GM21786 (cell line): ENCODE results near the gene RAPGEF6.
A peak's percentile ranks its signal among the peaks of the same experiment; 100 is the strongest.
"Not testable (repeated sequence)": the region's sequence is repeated elsewhere in the genome, so short reads cannot be mapped to it uniquely, and the experiment has no call there.

Experiments
- ATAC-seq: cut with Tn5 transposase; IDR thresholded peaks from one replicate; pipeline ENCODE4 v1.9.1; 2021; ENCODE audit not compliant: unreplicated experiment

The RAPGEF6 gene

DNA sequence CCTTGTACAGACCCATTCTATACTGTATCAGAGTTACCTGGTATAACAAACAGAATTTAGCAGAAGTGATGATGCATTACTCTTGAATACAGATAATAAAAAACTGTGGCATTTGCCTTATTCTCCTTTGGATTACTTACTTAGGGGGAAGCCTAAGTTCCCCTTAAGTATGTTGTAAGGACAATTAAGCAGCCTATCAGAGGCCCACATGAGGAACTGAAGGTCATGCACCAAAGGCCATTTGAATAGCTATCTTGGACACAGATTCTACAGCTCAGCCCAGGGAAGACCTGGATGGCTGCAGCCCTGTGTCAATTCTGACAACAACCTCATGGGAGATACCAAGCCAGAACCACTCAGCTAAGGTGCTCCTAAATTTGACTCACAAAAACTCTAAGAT, 125.2 kb downstream of the RAPGEF6 start:
- no peak for ATAC-seq

DNA sequence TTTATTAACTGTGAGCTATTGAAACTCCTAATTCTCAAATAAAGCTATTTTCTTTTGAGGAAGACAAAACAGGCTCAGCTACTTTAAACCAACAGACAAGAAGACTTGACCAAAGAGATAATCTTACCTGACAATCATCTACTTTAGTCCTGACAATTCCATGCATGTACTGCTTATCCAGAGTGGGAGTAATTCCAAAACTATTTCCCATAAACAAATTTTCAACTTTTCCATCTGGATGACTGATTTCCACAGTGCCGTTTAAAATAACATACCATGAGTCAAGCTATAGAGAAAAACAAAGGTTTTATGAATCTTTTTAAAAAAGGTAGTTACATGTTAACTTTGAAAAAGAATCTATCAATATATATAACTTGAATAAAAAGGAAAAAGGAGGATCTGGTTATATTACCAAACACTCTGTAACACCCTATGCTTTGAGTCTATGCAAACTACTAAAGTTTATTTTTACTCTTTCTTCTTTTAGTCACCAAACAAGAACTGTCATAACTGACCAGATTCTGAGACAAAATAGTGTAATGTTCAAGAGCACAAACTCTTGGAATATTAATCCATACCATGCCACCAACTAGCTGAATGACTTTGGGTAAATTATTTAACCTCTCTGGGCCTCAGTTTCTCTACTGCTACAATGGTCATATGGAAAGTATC, 129.7 kb downstream of the RAPGEF6 start:
- ATAC-seq: no peak

DNA sequence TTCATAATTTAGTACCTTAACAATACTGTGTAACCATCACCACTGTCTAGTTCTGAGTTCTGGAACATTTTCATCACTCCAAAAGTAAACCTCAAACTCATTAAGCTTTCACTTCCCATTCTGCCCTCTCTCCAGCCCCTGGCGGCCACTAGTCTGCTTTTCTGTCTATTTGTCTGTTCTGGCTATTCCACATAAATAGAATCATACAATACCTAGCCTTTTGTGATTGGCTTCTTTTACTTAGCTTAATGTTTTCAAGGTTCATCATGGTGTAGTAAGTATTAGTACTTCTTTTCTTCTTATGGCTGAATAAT, 138.7 kb downstream of the RAPGEF6 start:
- peak; percentile 97 for ATAC-seq

DNA sequence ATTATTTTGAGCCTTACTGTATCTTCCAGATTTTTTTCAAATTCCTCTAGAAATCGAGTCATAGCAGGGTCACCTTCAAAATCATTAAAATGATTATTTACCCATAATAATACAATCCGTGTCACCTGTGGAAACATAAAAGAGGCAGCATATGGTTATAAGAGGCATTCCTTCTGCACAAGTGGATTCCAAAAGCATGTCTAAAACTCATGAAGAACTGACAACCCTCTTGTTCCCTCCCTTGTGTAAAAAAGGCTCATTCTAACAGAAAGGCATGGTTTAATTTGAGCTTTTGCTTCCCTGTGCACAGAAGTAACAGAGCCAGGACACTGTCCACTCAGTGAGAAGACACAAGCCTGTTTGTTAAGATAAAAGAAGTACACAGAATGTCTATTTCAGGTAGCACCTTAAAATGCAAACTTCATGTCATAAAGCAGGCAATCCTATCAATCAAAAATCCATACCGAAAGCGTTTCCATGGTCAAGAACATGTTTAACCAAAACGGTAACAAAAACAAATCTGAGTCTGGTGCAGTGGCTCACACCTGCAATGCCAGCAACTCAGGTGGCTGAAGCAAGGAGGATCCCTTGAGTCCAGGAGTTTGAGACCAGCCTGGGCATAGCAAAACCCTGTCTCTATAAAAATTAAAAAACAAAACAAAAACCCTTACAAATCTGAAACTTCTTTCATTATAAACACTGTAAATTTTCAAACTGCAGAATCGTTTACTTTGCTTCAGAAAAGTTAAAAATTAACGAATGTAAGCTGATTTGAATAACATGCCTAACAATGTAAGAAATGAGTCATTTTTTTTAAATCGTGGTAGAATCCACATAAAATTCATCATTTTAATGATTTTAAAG, 139.3 kb downstream of the RAPGEF6 start:
- peak; percentile 52 for ATAC-seq

DNA sequence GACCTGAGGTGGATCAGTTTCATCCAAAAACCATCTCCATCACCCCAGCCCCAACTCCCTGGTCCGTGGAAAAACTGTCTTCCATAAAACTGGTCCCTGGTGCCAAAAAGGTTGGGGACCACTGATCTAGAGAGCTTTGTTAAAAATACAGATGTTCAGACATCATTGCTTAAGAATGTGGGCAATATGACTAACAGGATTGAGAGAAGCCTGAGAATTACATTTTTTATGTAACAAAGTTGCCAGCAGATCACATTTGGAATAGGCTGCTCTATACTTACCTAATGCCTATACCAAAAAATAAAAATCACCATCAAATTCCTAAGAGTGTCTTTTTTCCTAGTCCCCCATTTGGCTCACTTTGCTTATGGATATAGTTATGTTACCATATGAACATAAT, 143.3 kb downstream of the RAPGEF6 start:
- no peak for ATAC-seq

DNA sequence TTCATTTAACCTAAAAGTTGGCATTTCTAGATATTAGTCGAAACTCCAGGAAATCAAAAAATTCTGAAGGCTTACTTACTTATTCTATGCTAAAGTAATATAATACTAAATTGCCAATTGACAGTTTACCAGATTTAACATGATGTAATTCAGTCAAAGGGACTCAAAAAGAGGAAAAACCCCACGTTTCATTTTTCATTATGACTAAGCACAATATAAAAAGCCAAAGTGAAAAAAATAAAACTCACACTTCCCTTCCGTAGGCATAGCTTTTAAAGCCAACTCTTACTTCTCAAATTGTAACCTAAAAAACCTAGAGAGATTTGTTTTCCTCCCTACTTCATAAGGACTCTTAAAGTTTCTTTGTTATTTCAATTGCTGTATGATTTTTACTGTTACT, 146.6 kb downstream of the RAPGEF6 start:
- peak; percentile 95 for ATAC-seq

DNA sequence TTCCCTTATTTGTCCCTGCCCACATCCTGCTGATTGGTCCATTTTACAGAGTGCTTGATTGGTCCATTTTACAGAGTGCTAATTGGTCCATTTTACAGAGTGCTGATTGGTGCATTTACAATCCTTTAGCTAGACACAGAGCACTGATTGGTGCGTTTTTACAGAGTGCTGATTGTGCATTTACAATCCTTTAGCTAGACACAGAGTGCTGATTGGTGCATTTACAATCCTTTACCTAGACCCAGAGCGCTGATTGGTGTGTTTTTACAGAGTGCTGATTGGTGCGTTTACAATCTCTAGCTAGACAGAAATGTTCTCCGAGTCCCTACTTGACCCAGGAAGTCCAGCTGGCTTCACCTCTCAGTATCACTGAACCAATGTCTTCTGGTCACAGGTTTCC, 147.7 kb downstream of the RAPGEF6 start:
- not testable (repeated sequence) for ATAC-seq

DNA sequence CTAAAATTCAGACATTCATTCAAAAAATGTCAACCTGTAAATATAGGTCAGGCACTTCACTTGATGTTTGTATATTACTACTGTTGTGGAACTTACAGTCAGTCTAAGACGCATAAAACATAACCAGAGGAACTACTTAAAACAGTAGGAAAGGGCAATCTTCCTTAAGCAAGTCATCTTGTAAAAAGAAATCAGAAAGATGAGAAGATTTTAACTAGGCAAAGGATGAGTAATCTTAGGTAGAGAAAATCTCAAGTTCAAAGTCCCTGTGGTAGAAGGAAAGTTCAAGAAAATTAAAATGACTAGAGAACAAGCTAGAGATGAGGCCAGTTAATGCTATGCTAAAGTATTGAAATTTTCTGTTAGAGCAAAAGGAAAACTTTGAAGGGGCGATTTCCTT, 152.4 kb downstream of the RAPGEF6 start:
- no peak for ATAC-seq

DNA sequence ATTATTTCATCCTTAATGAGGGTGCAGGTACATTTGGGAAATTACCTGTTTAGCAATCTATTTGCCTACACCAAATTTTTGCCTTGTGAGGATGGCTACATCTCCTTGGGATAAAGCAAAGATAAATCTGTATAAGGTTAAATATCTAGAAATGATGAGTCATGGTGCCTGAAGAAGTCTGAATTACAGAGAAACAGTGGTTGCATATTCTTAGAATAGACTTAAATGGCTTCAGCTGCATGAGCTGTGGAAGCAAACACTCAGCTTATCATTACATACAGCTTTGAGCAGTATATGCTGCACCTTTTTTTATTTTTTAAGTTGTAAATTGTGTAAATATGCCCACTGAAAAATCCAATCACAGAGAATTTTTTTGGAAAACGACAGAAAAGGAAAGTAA, 153.5 kb downstream of the RAPGEF6 start:
- ATAC-seq: no peak

DNA sequence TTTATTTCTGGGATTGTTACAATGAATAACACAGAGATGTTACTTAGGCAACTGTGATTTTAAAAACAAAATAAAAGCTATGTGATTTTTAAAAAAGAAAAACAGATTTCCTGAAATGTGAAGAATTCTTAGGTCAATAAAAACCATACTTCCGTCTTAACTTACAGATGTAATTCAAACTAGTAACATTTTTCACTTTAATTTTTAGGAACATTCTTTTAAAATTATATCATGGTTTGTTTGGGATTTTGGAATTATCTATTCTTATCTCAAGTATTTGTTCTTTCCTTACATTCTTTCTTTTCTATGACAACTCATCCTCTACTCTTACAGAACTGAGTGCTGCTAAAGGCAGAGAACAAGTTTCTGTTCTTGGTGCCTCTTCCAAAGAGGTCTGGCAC, 159.5 kb downstream of the RAPGEF6 start:
- no peak for ATAC-seq

DNA sequence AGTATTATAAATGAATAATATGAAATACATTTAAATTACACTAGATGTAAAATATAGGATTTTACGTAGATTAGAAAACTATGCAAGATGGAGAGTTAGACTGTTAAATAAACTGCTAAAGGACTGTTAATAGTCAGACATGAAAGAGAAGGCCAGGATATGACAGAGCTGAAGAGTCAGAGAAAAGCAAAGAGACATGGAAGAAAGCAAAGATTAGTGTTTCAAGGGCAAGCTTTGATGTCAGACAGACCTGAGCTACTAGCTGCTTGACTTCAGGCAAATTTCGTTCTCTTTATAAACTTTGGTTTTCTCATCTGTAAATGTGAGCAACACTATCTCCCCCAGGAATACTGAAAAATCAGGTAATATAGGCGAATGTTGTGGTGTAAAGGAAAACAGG, 161.3 kb downstream of the RAPGEF6 start:
- ATAC-seq: no peak

DNA sequence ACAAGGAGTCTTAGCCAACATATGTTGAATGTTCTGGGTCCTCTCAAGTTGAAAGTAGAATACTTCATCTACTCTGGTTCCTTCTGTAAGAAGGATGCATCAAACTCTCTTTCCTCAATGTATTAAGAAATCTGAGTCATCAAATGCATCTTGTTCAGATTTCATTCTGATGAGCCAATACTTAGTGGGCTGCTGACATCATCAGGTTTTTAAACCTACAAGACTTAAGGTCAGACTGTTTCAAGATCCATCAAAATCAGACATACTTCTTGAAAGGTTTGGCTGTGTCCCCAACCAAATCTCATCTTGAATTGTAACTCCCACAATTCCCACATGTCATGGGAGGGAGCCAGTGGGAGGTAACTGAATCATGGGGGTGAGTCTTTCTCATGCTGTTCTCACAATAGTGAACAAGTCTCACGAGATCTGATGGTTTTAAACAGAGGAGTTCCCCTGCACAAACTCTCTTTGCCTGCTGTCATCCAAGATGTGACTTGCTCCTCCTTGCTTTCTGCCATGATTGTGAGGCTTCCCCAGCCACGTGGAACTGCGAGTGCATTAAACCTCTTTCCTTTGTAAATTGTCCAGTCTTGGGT, 168.8 kb downstream of the RAPGEF6 start:
- ATAC-seq: no peak

DNA sequence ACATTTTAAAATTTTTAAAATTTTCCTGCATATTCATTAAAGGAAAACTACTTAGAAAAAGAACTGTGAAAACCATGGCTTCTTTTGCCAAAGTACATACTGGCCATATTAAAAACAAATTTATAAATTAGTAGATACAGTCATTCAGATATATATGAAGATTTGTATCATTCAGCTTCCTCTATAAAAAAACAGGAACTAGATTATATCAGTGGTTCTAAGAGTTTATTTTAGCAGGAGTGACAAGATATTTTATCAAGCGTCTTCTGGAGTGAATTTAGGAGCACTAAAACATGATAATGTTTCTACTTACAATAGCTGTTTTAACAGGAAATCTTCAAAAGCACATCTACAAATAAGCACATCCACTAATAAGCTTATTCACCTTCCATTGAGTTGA, 171.4 kb downstream of the RAPGEF6 start:
- no peak for ATAC-seq

DNA sequence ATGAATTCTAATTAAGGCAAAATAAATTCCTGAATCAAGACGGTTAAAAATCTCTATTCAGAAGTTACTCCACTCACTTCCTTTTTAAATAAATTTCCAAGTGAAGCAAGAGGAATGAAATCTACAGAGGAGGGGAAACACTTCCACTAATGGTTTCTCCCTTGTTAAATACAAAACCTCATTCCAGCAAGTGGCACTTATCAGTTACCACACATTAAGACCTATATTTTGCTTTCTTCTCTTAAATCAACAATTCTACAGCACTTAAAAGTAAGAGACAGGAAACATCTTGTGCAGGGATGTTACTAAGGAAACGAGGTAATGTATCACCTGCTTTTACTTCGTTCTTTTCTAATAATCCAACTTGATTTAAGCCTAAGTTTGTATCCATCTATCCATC, 172.6 kb downstream of the RAPGEF6 start:
- no peak for ATAC-seq

DNA sequence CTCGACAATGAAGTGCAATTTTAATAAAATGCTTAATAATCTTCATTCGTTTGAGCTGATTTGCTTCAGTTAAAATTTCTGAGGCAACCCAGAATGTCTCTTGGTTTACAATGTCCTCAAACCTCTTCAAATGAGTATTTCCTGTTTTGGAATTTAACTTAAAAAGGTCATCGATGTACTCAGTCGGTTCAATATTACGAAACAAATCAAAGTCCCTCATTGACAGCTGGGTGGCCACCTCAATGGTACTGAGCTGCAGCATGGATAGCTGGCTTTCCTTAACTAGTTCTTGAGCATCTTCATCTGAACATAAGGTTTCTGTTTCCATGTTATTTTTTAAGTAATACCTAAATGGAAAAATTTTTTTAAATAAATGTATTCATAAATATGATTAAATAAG, 173.3 kb downstream of the RAPGEF6 start:
- no peak for ATAC-seq

DNA sequence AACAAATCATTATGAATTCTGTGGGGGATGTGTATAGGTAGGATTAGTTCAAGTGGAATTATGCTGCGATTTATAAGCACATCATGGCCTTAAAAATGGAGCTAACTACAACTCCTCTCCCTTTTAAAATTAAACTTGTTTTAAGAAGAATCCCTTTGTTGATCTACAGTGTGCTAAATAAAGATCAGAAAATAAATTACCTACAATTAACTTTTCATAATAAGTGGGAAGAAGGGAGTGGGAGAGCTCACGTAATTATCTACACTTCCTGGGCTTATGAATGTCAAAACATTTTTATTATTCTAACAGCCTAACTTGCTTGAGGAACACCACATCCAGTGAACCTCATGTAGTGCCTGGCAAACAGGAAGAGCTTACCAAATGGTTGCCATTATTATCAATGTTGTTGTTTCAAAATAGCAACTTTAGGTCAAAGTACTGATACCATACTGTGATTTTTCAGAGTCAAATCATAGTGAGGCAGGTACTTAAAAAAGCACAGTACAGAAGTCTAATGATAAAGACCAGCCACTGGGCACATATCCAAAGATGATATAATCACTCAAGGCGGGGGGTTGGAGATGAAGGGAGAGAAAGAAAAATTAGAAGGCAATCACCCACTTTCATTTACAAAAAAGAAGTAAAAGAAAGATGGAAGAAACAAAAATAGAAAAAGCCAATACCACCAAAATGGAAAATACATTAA, 174.0 kb downstream of the RAPGEF6 start:
- no peak for ATAC-seq

DNA sequence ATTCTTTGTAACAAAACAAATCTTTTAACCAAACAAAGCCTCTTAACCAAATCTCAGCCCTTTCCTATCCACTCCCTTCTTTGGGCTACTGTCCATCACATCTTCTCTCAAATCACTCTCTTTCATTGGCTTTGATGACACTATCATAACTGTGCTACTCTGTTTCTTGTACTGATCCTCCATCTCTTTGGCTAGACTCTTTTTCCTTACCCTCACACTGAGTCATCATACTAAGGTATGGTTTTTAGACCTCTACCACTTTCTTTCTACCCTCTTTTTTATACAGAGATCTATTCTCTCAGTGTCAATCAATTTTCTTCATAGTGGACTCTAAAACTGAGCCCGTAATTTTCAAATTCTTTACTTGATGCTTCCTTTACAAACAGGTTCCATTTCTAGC, 174.9 kb downstream of the RAPGEF6 start:
- no peak for ATAC-seq

DNA sequence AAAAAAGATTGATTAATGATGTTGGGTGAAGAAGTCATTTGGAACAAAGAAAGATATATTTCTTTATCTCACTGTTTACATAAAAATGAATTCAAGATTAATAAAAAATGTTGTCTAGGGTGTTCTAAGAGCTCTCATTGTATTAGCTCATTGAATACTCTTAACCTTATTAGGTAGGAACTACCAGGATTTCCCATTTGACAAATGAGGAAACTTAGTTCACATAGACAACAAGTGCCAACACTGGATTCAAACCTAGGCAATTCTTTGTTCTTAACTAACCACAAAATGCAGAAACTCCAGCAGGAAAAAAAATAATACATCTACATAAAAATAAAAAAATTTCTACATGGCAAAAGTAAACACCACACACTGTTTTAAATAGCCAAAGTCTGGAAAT, 175.8 kb downstream of the RAPGEF6 start:
- ATAC-seq: no peak

DNA sequence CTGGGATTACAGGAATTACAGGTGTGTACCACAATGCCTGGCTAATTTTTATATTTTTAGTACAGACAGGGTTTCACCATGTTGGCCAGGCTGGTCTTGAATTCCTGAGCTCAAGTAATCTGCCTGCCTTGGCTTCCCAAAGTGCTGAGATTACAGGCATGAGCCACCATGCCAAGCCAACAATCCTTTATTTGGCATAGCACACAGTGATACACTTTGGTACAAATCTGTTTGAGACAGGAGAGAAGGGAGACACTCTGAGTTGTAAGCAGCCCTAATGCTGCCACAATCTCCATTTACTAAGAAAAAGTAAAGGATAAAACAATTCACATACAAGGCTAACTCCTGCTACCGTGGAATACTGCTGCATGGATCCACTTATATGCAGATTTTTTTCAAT, 177.8 kb downstream of the RAPGEF6 start:
- no peak for ATAC-seq

DNA sequence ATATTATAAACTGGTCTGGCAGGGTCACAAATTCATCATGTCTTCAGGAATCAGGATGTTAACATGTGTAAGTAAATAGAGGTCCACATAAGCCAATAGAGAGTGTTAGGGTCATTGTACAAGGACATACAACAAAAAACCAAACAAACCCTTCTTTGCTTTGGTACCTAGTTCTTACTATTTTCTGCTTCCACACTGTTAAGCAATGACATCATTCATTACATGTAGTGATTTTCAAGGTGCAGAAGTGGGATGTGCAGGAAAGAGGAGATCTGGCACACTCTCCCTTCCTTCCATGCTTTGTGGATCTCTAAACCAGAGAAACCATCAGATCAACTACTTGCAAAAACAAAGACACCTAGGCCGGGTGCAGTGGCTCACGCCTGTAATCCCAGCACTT, 184.1 kb downstream of the RAPGEF6 start:
- no peak for ATAC-seq

DNA sequence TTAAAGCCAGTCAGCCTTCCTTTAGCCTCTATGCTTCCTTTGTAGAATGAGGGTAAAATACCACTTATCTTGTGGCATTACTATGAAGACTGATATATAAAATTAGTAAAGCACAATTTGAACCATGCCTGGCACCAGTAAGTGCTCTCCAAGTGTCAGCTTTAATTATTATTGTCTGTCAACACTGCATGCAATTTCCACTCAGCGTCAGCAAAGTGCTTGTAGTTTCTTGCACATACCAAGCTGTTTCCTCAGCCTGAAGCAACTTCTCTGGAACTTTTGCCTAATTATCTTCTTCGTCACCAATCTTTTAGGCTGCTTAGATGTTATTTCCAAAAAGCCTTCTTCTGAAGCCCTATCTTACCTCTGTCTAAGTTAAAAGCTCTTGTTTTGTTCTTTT, 193.8 kb downstream of the RAPGEF6 start:
- no peak for ATAC-seq

DNA sequence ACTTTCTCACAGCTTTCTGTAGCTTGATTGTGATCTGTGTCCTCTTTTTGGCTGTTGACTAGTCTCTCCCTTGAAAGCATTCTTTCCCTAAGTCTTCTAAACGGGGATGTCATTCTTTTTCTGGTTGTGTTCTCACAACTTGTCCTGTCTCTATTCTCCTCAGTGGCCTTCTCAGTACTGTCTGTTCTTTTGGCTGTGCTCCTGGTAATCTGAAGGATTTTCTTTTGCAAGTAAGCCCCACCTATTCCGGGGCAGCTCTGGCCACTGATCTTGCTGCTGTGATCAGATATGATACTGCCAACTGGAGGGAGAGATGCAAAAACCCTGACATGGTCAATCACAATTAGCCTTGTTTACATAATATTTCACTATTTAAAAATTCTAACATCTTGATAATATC, 198.9 kb downstream of the RAPGEF6 start:
- ATAC-seq: no peak
